Endodermal cell (in vitro differentiated cells): ENCODE data around the gene REV3L. TPM values are rescaled to one million over a fixed set of nuclear protein-coding genes. Genes with fewer than 3 reads are reported as not detected.

Experiments used
- DNase-seq: peaks from one replicate; pipeline ENCODE4 v3.0.0-alpha.2; 2017
- H3K27ac ChIP-seq: 2 replicates; pipeline ENCODE4 v1.5.1; 2013; ENCODE audit warnings: mild to moderate bottlenecking, low read depth, low read length, moderate library complexity
- H3K27me3 ChIP-seq: 2 replicates; pipeline ENCODE4 v1.6.1; 2013; ENCODE audit warnings: mild to moderate bottlenecking, low read length, moderate library complexity; ENCODE audit not compliant: insufficient read depth, control insufficient read depth, poor library complexity, severe bottlenecking
- H3K36me3 ChIP-seq: 2 replicates; pipeline ENCODE4 v1.7.0; 2013; ENCODE audit warnings: mild to moderate bottlenecking, low read length, moderate library complexity; ENCODE audit not compliant: control insufficient read depth, insufficient read depth
- H3K4me1 ChIP-seq: one replicate; pipeline ENCODE4 v1.7.0; 2013; ENCODE audit warnings: low read length; ENCODE audit not compliant: control insufficient read depth, insufficient read depth
- H3K4me3 ChIP-seq: 2 replicates; pipeline ENCODE4 v1.5.1; 2013; ENCODE audit warnings: mild to moderate bottlenecking, low read length, moderate library complexity
- H3K9ac ChIP-seq: 2 replicates; pipeline ENCODE4 v1.6.1; 2013; ENCODE audit warnings: mild to moderate bottlenecking, low read length, moderate library complexity; ENCODE audit not compliant: poor library complexity, severe bottlenecking; ENCODE audit errors: extremely low read depth
- H3K9me3 ChIP-seq: 2 replicates; pipeline ENCODE4 v1.6.1; 2013; ENCODE audit warnings: mild to moderate bottlenecking, low read length, moderate library complexity; ENCODE audit not compliant: control insufficient read depth
- H3K27ac Mint-ChIP-seq: 2 replicates; pipeline ENCODE4 v1.8.0; 2020; ENCODE audit warnings: mixed read lengths
- H3K27me3 Mint-ChIP-seq: 2 replicates; pipeline ENCODE4 v1.8.0; 2021; ENCODE audit warnings: mild to moderate bottlenecking, mixed read lengths; ENCODE audit not compliant: insufficient read depth
- H3K36me3 Mint-ChIP-seq: 2 replicates; pipeline ENCODE4 v1.8.0; 2020; ENCODE audit warnings: low read depth, mixed read lengths
- H3K4me1 Mint-ChIP-seq: 2 replicates; pipeline ENCODE4 v1.8.0; 2020; ENCODE audit warnings: mixed read lengths
- H3K4me3 Mint-ChIP-seq: 2 replicates; pipeline ENCODE4 v1.8.0; 2020; ENCODE audit warnings: mild to moderate bottlenecking, moderate library complexity, mixed read lengths
- H3K9me3 Mint-ChIP-seq: 2 replicates; pipeline ENCODE4 v1.8.0; 2020; ENCODE audit warnings: mild to moderate bottlenecking, mixed read lengths
- WGBS, 2 experiments: methylation state at CpG; one replicate each; pipeline versions ENCODE4 v1.1.5 to v1.1.7; 2013; ENCODE audit warnings: missing lambda C conversion rate in 2 of 2, mixed read lengths in 1 of 2; ENCODE audit not compliant: insufficient coverage in 1 of 2, insufficient read length in 1 of 2; 5-methylcytosine and 5-hydroxymethylcytosine counted together
- total RNA-seq, 2 donors: library from RNA; stranded (reverse); fragmentation: NEBNext Ultra II Directional in 1 of 2; extraction: Animal tissue kit (Norgen Biotek cat#: 25700) in 1 of 2; gene quantifications; 2 replicates in 1 of 2; 3 replicates in 1 of 2; pipeline ENCODE4 v1.2.1, GENCODE V29; 2021
- TF ChIP-seq, protein P1 (sequence below): fragments of 200-600 bp; sonication (generic); conservative IDR thresholded peaks from 2 replicates; pipeline ENCODE4 v1.5.0; 2021; ENCODE audit warnings: antibody characterized with exemption, mild to moderate bottlenecking

Gene REV3L
- total RNA-seq, 2 donors from 2014 or later = 19.2 to 28.1 TPM

DNA sequence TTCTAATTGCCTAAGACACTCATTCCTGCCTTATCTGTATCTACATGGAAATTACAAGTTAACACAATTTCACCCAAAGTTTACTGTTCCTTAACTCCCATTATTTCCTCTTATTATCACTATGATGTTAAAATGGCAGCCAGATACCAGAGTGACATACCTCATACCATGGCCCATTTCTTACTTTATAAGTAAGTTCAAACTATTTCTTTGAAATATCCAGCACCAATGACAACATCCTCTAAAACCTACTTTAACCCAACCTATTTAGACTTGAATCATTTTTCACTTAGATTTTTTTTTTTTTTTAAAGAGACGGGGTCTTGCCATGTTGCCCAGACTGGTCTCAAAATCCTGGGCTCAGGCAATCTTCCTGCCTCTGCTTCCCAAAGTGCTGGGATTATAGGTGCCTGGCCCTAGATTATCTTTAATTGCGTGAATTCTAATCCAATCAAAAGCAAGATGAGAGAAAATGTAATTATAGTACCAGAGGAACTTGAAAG lies 10.0 kb downstream of the REV3L start:
- no peak overlapping the region for H3K4me3 Mint-ChIP-seq
- no peak overlapping the region for H3K9ac ChIP-seq
- WGBS, 2 experiments = 95% methylated on average over 2 of the region's 2 CpGs; no CpG with 5 or more reads in 1 of the 2 experiments
- no peak overlapping the region for H3K27ac Mint-ChIP-seq
- no peak overlapping the region for H3K27ac ChIP-seq
- peaks cover 9% of the 10 kb centered on the region for H3K36me3 ChIP-seq
- H3K4me1 ChIP-seq = peaks cover under 1% of the 10 kb centered on the region
- no peaks in the 10 kb centered on the region for H3K9me3 Mint-ChIP-seq
- peaks cover 23% of the 10 kb centered on the region for H3K27me3 Mint-ChIP-seq
- H3K4me1 Mint-ChIP-seq = peaks cover 18% of the 10 kb centered on the region
- TF ChIP-seq, protein P1, sequence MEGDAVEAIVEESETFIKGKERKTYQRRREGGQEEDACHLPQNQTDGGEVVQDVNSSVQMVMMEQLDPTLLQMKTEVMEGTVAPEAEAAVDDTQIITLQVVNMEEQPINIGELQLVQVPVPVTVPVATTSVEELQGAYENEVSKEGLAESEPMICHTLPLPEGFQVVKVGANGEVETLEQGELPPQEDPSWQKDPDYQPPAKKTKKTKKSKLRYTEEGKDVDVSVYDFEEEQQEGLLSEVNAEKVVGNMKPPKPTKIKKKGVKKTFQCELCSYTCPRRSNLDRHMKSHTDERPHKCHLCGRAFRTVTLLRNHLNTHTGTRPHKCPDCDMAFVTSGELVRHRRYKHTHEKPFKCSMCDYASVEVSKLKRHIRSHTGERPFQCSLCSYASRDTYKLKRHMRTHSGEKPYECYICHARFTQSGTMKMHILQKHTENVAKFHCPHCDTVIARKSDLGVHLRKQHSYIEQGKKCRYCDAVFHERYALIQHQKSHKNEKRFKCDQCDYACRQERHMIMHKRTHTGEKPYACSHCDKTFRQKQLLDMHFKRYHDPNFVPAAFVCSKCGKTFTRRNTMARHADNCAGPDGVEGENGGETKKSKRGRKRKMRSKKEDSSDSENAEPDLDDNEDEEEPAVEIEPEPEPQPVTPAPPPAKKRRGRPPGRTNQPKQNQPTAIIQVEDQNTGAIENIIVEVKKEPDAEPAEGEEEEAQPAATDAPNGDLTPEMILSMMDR = no peak
- H3K4me3 ChIP-seq = no peak overlapping the region
- no peak for DNase-seq
- no peaks in the 10 kb centered on the region for H3K9me3 ChIP-seq
- peaks cover 3% of the 10 kb centered on the region for H3K36me3 Mint-ChIP-seq
- H3K27me3 ChIP-seq = no peaks in the 10 kb centered on the region

DNA sequence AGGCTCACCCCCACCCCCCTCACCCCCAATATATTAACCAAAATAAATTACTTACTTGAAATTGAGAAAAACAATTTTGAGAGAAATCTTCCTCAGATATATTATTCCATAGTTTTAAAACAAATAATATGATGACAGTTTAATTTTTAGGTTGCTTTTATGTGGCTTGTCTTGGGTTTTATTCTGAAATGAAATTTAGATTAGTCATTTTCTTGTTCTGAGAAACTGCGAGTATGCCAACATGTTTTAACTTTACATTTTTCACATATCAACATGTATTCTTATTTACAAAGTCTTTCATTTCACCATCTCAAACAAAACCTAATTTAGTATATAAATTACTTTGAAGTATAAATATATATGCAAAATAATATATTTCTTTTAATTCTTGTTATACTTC lies 11.1 kb downstream of the REV3L start:
- DNase-seq = no peak
- Mint-ChIP-seq H3K9me3 (no peaks in the 10 kb centered on the region), H3K4me1 (peaks cover 9% of the 10 kb centered on the region), H3K27me3 (peaks cover 14% of the 10 kb centered on the region), H3K27ac (no peak overlapping the region), H3K36me3 (peaks cover 3% of the 10 kb centered on the region), H3K4me3 (no peak overlapping the region)
- WGBS, 2 experiments = 100% methylated on average over 1 of the region's 1 CpG; no CpG with 5 or more reads in 1 of the 2 experiments
- Histone ChIP-seq H3K36me3 (peaks cover 9% of the 10 kb centered on the region), H3K4me1 (no peaks in the 10 kb centered on the region), H3K4me3 (no peak overlapping the region), H3K9ac (no peak overlapping the region), H3K9me3 (no peaks in the 10 kb centered on the region), H3K27ac (no peak overlapping the region), H3K27me3 (no peaks in the 10 kb centered on the region)
- TF ChIP-seq, protein P1 = no peak

DNA sequence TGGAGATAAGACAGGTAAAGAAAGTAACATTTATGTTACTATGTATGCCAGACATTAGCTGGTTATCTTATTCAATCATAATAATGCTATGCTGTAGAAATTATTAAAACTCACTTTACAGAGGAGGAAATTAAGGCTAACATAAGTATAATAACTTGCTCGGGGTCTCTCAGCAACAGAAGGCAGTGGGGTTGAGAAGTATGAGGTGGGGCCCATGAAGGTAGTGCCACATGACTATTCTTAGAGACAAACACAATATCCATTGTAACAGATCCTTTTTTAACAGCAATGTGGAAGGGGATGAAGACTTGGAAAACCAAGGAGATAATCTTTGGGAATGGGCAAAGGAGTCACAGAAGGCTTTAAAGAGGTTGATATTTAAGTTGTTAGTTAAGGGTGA lies 11.5 kb downstream of the REV3L start:
- DNase-seq = no peak
- Histone ChIP-seq H3K4me1 (no peaks in the 10 kb centered on the region), H3K36me3 (peaks cover 9% of the 10 kb centered on the region), H3K9me3 (no peaks in the 10 kb centered on the region), H3K27ac (no peak overlapping the region), H3K4me3 (no peak overlapping the region), H3K9ac (no peak overlapping the region), H3K27me3 (no peaks in the 10 kb centered on the region)
- Mint-ChIP-seq H3K4me3 (no peak overlapping the region), H3K9me3 (no peaks in the 10 kb centered on the region), H3K4me1 (peaks cover 8% of the 10 kb centered on the region), H3K27me3 (peaks cover 11% of the 10 kb centered on the region), H3K36me3 (peaks cover 3% of the 10 kb centered on the region), H3K27ac (no peak overlapping the region)
- 63% methylated on average over 1 of the region's 1 CpG; no CpG with 5 or more reads in 1 of the 2 experiments for WGBS, 2 experiments
- TF ChIP-seq, protein P1 = no peak
